Measurements from ENCODE around the gene C4B.
"Not testable (repeated sequence)": the region's sequence is repeated elsewhere in the genome, so short reads cannot be mapped to it uniquely, and the experiment has no call there.

The C4B gene

GRCh38 chr6:32014547-32014946 is at the start of gene C4B:
C4B (plus strand) TSS chr6:32014795; CDS start chr6:32014846, 51 bp downstream.
- not testable (repeated sequence) for H3K36me3 ChIP-seq (ENCODE audit: control insufficient read depth, insufficient read depth, low read length); H3K27me3 ChIP-seq (replicated peaks; ENCODE audit: control insufficient read depth, insufficient read depth, low read length); DNase-seq (ENCODE audit: extremely low read depth, insufficient read length); H3K4me3 ChIP-seq (replicated peaks; ENCODE audit: low read depth, low read length)

DNA sequence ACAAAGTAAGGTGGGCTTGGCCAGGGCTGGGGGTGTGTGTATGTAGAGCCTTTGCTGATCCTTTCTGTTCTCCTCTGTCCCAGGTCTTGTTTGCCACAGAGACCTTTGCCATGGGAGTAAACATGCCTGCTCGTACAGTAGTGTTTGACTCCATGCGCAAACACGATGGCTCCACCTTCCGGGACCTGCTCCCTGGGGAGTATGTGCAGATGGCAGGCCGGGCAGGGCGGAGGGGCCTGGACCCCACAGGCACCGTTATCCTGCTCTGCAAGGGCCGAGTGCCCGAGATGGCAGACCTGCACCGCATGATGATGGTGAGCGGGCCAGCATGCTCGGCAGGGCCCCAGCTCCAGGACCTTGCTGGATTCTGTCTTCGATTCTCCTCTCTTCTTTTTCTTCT is 48.9 kb upstream of the C4B start:
- peaks cover 56% of the 10 kb centered on the region for H3K36me3 ChIP-seq (ENCODE audit: control insufficient read depth, insufficient read depth, low read length)
- H3K27me3 ChIP-seq (replicated peaks; ENCODE audit: control insufficient read depth, insufficient read depth, low read length) = no peaks in the 10 kb centered on the region
- DNase-seq (ENCODE audit: extremely low read depth, insufficient read length) = no peak
- no peak overlapping the region for H3K4me3 ChIP-seq (replicated peaks; ENCODE audit: low read depth, low read length)
- TF ChIP-seq CTCF (IDR thresholded peaks at IDR 0.05; ENCODE audit: insufficient read depth, low read length, poor library complexity, severe bottlenecking) = no peak

GRCh38 chr6:31966506-31966905 is 48.1 kb upstream of the C4B start:
- H3K4me3 ChIP-seq (replicated peaks; ENCODE audit: low read depth, low read length) = no peak overlapping the region
- H3K36me3 ChIP-seq (ENCODE audit: control insufficient read depth, insufficient read depth, low read length) = peaks cover 52% of the 10 kb centered on the region
- no peaks in the 10 kb centered on the region for H3K27me3 ChIP-seq (replicated peaks; ENCODE audit: control insufficient read depth, insufficient read depth, low read length)
- no peak for TF ChIP-seq CTCF (IDR thresholded peaks at IDR 0.05; ENCODE audit: insufficient read depth, low read length, poor library complexity, severe bottlenecking)
- no peak for DNase-seq (ENCODE audit: extremely low read depth, insufficient read length)

DNA sequence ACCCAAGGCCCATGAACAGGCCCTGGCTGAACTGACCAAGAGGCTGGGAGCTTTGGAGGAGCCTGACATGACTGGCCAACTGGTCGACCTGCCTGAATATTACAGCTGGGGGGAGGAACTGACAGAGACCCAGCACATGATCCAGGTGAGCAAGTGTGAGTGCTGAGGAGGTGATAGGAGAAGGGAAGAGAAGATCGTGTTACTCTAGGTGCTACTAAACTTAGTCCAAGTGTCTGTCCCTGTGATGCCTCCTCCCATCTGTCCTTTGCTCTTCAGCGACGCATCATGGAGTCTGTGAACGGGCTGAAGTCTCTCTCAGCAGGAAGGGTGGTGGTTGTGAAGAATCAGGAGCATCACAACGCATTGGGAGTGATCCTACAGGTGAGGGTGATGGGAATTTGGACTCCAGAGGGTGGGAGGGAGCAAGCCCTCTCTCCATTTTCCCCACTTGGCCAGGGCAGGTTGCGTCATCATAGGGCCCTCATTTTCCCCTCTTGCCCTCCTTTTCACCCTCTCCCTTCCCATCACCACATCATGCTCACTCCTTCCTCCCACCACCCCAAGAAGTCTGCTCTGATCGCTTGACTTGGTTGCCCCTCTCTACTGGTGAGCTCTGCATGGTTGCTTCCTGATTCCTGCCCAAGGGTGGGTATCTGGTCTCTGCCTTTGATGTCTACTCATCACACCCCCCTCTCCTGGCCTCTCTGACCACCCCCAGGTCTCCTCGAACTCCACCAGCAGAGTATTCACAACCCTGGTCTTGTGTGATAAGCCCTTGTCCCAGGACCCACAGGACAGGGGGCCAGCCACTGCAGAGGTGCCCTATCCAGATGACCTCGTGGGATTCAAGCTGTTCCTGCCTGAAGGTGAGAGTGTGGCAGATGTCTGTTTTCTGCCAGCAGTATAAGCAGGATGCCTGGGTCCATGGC is 47.3 kb upstream of the C4B start:
- H3K4me3 ChIP-seq (replicated peaks; ENCODE audit: low read depth, low read length) = no peak overlapping the region
- TF ChIP-seq CTCF (IDR thresholded peaks at IDR 0.05; ENCODE audit: insufficient read depth, low read length, poor library complexity, severe bottlenecking) = no peak
- no peak for DNase-seq (ENCODE audit: extremely low read depth, insufficient read length)
- peaks cover 48% of the 10 kb centered on the region for H3K36me3 ChIP-seq (ENCODE audit: control insufficient read depth, insufficient read depth, low read length)
- no peaks in the 10 kb centered on the region for H3K27me3 ChIP-seq (replicated peaks; ENCODE audit: control insufficient read depth, insufficient read depth, low read length)

DNA sequence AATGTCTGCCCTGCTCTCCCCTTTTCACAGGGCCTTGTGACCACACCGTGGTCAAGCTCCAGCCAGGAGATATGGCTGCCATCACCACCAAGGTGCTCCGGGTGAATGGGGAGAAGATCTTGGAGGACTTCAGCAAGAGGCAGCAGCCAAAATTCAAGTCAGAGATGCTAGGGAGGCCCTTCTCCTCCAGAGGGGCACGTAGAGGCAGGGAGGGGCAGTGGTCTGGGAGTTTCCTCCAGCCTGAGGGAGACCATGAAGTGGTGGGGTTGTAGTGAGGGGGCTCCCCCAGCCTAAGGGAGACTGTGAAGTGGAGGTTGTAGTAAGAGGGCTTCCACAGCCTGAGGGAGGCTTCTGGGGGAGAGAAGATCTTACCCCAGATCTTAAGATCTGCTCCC is 46.7 kb upstream of the C4B start:
- Histone ChIP-seq H3K27me3 (replicated peaks; ENCODE audit: control insufficient read depth, insufficient read depth, low read length) (no peaks in the 10 kb centered on the region), H3K36me3 (ENCODE audit: control insufficient read depth, insufficient read depth, low read length) (peaks cover 42% of the 10 kb centered on the region), H3K4me3 (replicated peaks; ENCODE audit: low read depth, low read length) (no peak overlapping the region)
- TF ChIP-seq CTCF (IDR thresholded peaks at IDR 0.05; ENCODE audit: insufficient read depth, low read length, poor library complexity, severe bottlenecking) = no peak
- DNase-seq (ENCODE audit: extremely low read depth, insufficient read length) = no peak

GRCh38 chr6:31968326-31968725 is 46.3 kb upstream of the C4B start:
- Histone ChIP-seq H3K4me3 (replicated peaks; ENCODE audit: low read depth, low read length) (no peak overlapping the region), H3K36me3 (ENCODE audit: control insufficient read depth, insufficient read depth, low read length) (peaks cover 40% of the 10 kb centered on the region), H3K27me3 (replicated peaks; ENCODE audit: control insufficient read depth, insufficient read depth, low read length) (no peaks in the 10 kb centered on the region)
- TF ChIP-seq CTCF (IDR thresholded peaks at IDR 0.05; ENCODE audit: insufficient read depth, low read length, poor library complexity, severe bottlenecking) = no peak
- no peak for DNase-seq (ENCODE audit: extremely low read depth, insufficient read length)

Data from GM06990 (cell line).